HUDEP-2 (cell line): Measurements from ENCODE around the gene LRIG1.

ENCODE experiments used
- DNase-seq, 76 experiments: peaks; one replicate each; lab custom pipeline; 2025; ENCODE audit not compliant: unreplicated experiment in 76 of 76; lab: John Stamatoyannopoulos, UW

LRIG1 gene

GRCh38 chr3:66500576-66501482 is at the start of gene LRIG1:
LRIG1 (minus strand) TSS chr3:66501022; CDS start chr3:66500407, 615 bp downstream.
- DNase-seq, result peak; percentile 54 to 98 (median 93)

- DNase-seq, result no peak
Measured at GRCh38 chr3:66544619-66545429, 44.0 kb upstream of the LRIG1 start.

- DNase-seq, result no peak
Measured at GRCh38 chr3:66542153-66542552, 41.3 kb upstream of the LRIG1 start.

GRCh38 chr3:66539466-66539989 is 38.7 kb upstream of the LRIG1 start:
- no peak for DNase-seq

- no peak for DNase-seq
Measured at GRCh38 chr3:66538390-66538789, 37.6 kb upstream of the LRIG1 start.

GRCh38 chr3:66537735-66538134 is 36.9 kb upstream of the LRIG1 start:
- no peak for DNase-seq

- DNase-seq, result no peak
Measured at GRCh38 chr3:66536791-66537190, 36.0 kb upstream of the LRIG1 start.

GRCh38 chr3:66534304-66534845 is 33.6 kb upstream of the LRIG1 start:
- no peak for DNase-seq

GRCh38 chr3:66532613-66533012 is 31.8 kb upstream of the LRIG1 start:
- DNase-seq, result no peak

- no peak for DNase-seq
Measured at GRCh38 chr3:66532160-66532587, 31.4 kb upstream of the LRIG1 start.

GRCh38 chr3:66531256-66531655 is 30.4 kb upstream of the LRIG1 start:
- no peak for DNase-seq

- DNase-seq, result no peak
Measured at GRCh38 chr3:66527246-66527645, 26.4 kb upstream of the LRIG1 start.

GRCh38 chr3:66525771-66526170 is 24.9 kb upstream of the LRIG1 start:
- no peak for DNase-seq

GRCh38 chr3:66520724-66521123 is 19.9 kb upstream of the LRIG1 start:
- DNase-seq, result no peak

GRCh38 chr3:66518644-66519043 is 17.8 kb upstream of the LRIG1 start:
- no peak for DNase-seq

- no peak for DNase-seq
Measured at GRCh38 chr3:66518126-66518525, 17.3 kb upstream of the LRIG1 start.

- no peak for DNase-seq
Measured at GRCh38 chr3:66517241-66517640, 16.4 kb upstream of the LRIG1 start.

- DNase-seq, result no peak
Measured at GRCh38 chr3:66508461-66508860, 7.6 kb upstream of the LRIG1 start.

GRCh38 chr3:66507423-66508260 is 6.8 kb upstream of the LRIG1 start:
- no peak for DNase-seq

GRCh38 chr3:66506154-66506553 is 5.3 kb upstream of the LRIG1 start:
- no peak for DNase-seq
